ENCODE data around the gene CERS4. TPM values are rescaled to one million over a fixed set of nuclear protein-coding genes. Genes with fewer than 3 reads are reported as not detected.
"Not testable (repeated sequence)": the region's sequence is repeated elsewhere in the genome, so short reads cannot be mapped to it uniquely, and the experiment has no call there.

CERS4 gene
- total and polyA plus RNA-seq, 2 donors (not counting 3 experiments of a cell fraction or from before 2014, with no cell fraction given) = 4.9 to 7.7 TPM

GRCh38 chr19:8196271-8196927 lies 12.8 kb upstream of the CERS4 start:
- no peak for FAIRE-seq

GRCh38 chr19:8203288-8204120 lies 5.7 kb upstream of the CERS4 start:
- POLR2A ChIA-PET; H3K9ac ChIP-seq (replicated peaks; ENCODE audit: extremely low read depth, insufficient read depth, low read length); H3K9me1 ChIP-seq (replicated peaks; ENCODE audit: control insufficient read depth, extremely low read depth, insufficient read depth, low read length); H3K27me3 ChIP-seq (ENCODE audit: control insufficient read depth in 2 of 2, insufficient read depth in 2 of 2, low read length in 2 of 2); H3K27ac ChIP-seq (ENCODE audit: insufficient read depth, low read depth, low read length); FAIRE-seq; BruUV-seq (replicated peaks); DNase-seq (ENCODE audit: low read depth, low spot score); dilution Hi-C loops (cut with MboI; ENCODE audit: extremely low pct_ligation_motif_present, low sequenced_read_pairs); H3K4me3 ChIP-seq (replicated peaks in 1 of 3; ENCODE audit: insufficient read depth in 1 of 3, low read depth in 1 of 3, low read length in 3 of 3); H3K9me3 ChIP-seq (replicated peaks; ENCODE audit: control insufficient read depth, insufficient read depth, low read length); intact Hi-C loops (cut with micrococcal nuclease); H2AFZ ChIP-seq (ENCODE audit: low read depth, low read length); H4K20me1 ChIP-seq (replicated peaks; ENCODE audit: control insufficient read depth, extremely low read depth, insufficient read depth, low read length); H3K36me3 ChIP-seq (ENCODE audit: control insufficient read depth in 2 of 2, extremely low read depth in 1 of 2, insufficient read depth in 2 of 2, low read length in 2 of 2); H3K4me2 ChIP-seq (ENCODE audit: insufficient read depth, low read length); H3K79me2 ChIP-seq (ENCODE audit: control insufficient read depth, insufficient read depth, low read length); H3K4me1 ChIP-seq (ENCODE audit: control insufficient read depth, extremely low read depth, insufficient read depth, low read length): not testable (repeated sequence)
- CTCF ChIA-PET = interaction anchor here (0.7 to 1.0 kb wide), 4 partner anchors 9 to 867 kb away, joined by 3 to 6 read pairs (median 3); no protein-coding TSS in a partner anchor

More at GRCh38 chr19:8196271-8196927, 12.8 kb upstream of the CERS4 start:
- Histone ChIP-seq H3K79me2 (ENCODE audit: control insufficient read depth, insufficient read depth, low read length) (no peaks in the 10 kb centered on the region), H3K27ac (ENCODE audit: insufficient read depth, low read depth, low read length) (no peak overlapping the region), H2AFZ (ENCODE audit: low read depth, low read length) (no peak overlapping the region), H3K4me1 (ENCODE audit: control insufficient read depth, extremely low read depth, insufficient read depth, low read length) (peaks cover 2% of the 10 kb centered on the region), H3K9me3 (replicated peaks; ENCODE audit: control insufficient read depth, insufficient read depth, low read length) (no peaks in the 10 kb centered on the region), H3K36me3 (ENCODE audit: control insufficient read depth in 2 of 2, extremely low read depth in 1 of 2, insufficient read depth in 2 of 2, low read length in 2 of 2) (no peaks in the 10 kb centered on the region), H3K27me3 (ENCODE audit: control insufficient read depth in 2 of 2, insufficient read depth in 2 of 2, low read length in 2 of 2) (no peaks in the 10 kb centered on the region), H4K20me1 (replicated peaks; ENCODE audit: control insufficient read depth, extremely low read depth, insufficient read depth, low read length) (no peaks in the 10 kb centered on the region), H3K4me2 (ENCODE audit: insufficient read depth, low read length) (no peak overlapping the region), H3K9me1 (replicated peaks; ENCODE audit: control insufficient read depth, extremely low read depth, insufficient read depth, low read length) (no peaks in the 10 kb centered on the region), H3K4me3 (replicated peaks in 1 of 3; ENCODE audit: insufficient read depth in 1 of 3, low read depth in 1 of 3, low read length in 3 of 3) (no peak overlapping the region), H3K9ac (replicated peaks; ENCODE audit: extremely low read depth, insufficient read depth, low read length) (no peak overlapping the region)
- ChIA-PET POLR2A (no interaction called here), CTCF (interaction anchor here (1.0 to 1.6 kb wide), 2 partner anchors 10 to 38 kb away, joined by 3 read pairs; no protein-coding TSS in a partner anchor)
- dilution Hi-C loops (cut with MboI; ENCODE audit: extremely low pct_ligation_motif_present, low sequenced_read_pairs) = no loop called here
- TF ChIP-seq FOS (IDR thresholded peaks at IDR 0.05; ENCODE audit: borderline replicate concordance, insufficient read depth, low read length) (no peak), MAX (IDR thresholded peaks at IDR 0.05; ENCODE audit: insufficient read depth, insufficient read length) (no peak)
- TF ChIP-seq, protein P1, sequence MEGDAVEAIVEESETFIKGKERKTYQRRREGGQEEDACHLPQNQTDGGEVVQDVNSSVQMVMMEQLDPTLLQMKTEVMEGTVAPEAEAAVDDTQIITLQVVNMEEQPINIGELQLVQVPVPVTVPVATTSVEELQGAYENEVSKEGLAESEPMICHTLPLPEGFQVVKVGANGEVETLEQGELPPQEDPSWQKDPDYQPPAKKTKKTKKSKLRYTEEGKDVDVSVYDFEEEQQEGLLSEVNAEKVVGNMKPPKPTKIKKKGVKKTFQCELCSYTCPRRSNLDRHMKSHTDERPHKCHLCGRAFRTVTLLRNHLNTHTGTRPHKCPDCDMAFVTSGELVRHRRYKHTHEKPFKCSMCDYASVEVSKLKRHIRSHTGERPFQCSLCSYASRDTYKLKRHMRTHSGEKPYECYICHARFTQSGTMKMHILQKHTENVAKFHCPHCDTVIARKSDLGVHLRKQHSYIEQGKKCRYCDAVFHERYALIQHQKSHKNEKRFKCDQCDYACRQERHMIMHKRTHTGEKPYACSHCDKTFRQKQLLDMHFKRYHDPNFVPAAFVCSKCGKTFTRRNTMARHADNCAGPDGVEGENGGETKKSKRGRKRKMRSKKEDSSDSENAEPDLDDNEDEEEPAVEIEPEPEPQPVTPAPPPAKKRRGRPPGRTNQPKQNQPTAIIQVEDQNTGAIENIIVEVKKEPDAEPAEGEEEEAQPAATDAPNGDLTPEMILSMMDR (IDR thresholded peaks at IDR 0.05; ENCODE audit: extremely low read depth in 1 of 2, insufficient read depth in 1 of 2, low read depth in 1 of 2, low read length in 2 of 2) = no peak
- BruUV-seq (replicated peaks) = no TSS peak
- no peak for DNase-seq (ENCODE audit: low read depth, low spot score)
- intact Hi-C loops (cut with micrococcal nuclease) = no loop called here
